Gastroesophageal sphincter (tissue), 3 donors: ENCODE results near the gene ITGA11.

Experiments
- EP300 ChIP-seq: sonication (generic); formaldehyde crosslinking; IDR thresholded peaks from one replicate; pipeline ENCODE4 v1.6.1; 2017; ENCODE audit warnings: antibody characterized with exemption, mild to moderate bottlenecking
- POLR2A ChIP-seq, 2 donors: fragments of 450-650 bp; IDR thresholded peaks; one replicate each; pipeline ENCODE4 v1.6.1; 2017; ENCODE audit warnings: antibody characterized with exemption in 2 of 2, mild to moderate bottlenecking in 2 of 2, moderate library complexity in 1 of 2
- TF ChIP-seq, protein P1 (sequence below), 4 experiments: fragments of 200-600 bp in 2 of 4; fragments of 450-650 bp in 2 of 4; sonication (generic) in 1 of 4; IDR thresholded peaks; one replicate each; pipeline ENCODE4 v1.5.1; 2017 to 2019; ENCODE audit warnings: antibody characterized with exemption in 4 of 4, mild to moderate bottlenecking in 2 of 4, moderate library complexity in 2 of 4

DNA sequence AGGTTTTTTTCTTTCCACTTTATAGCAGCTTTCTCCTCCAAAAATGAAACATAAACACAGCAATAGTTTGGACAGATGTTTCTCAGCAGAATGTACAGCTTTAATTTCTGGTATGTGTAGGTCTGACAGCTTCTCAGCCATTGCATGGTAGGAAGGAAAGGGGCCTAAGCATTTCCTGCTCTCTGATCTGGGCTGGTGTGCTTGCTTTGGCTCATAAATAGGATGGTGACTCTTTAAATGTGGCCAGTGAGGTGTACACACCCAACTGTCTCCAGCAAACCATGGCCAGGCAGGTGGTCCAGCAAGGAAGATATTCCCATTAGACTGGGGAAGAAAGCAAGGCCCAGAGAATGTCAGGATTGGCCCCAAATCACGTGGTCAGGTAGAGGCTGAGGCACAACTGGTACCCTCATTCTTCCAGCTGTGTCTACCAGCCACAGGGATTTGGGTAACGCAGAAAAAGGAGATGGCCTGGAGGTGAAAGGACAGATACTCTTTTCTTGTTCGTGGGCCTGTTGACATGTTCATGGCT is 52.1 kb downstream of the ITGA11 start:
- TF ChIP-seq, protein P1, sequence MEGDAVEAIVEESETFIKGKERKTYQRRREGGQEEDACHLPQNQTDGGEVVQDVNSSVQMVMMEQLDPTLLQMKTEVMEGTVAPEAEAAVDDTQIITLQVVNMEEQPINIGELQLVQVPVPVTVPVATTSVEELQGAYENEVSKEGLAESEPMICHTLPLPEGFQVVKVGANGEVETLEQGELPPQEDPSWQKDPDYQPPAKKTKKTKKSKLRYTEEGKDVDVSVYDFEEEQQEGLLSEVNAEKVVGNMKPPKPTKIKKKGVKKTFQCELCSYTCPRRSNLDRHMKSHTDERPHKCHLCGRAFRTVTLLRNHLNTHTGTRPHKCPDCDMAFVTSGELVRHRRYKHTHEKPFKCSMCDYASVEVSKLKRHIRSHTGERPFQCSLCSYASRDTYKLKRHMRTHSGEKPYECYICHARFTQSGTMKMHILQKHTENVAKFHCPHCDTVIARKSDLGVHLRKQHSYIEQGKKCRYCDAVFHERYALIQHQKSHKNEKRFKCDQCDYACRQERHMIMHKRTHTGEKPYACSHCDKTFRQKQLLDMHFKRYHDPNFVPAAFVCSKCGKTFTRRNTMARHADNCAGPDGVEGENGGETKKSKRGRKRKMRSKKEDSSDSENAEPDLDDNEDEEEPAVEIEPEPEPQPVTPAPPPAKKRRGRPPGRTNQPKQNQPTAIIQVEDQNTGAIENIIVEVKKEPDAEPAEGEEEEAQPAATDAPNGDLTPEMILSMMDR (IDR thresholded peaks at IDR 0.05), result no peak
- TF ChIP-seq POLR2A (IDR thresholded peaks at IDR 0.05), result no peak
- no peak for TF ChIP-seq EP300
